Ecto neural progenitor cell (in vitro differentiated cells): Measurements from ENCODE around the gene TATDN2.

ENCODE experiments used
- DNase-seq: peaks from one replicate; pipeline ENCODE4 v3.0.0-alpha.2; 2018; ENCODE audit warnings: low spot score

TATDN2 gene

GRCh38 chr3:10317961-10318350 lies 69.7 kb downstream of the TATDN2 start:
- no peak for DNase-seq

GRCh38 chr3:10319251-10319650 lies 71.0 kb downstream of the TATDN2 start:
- no peak for DNase-seq

GRCh38 chr3:10319804-10320203 lies 71.5 kb downstream of the TATDN2 start:
- DNase-seq = no peak

- no peak for DNase-seq
Observed at GRCh38 chr3:10320320-10320677, 72.0 kb downstream of the TATDN2 start.

- DNase-seq = no peak
Observed at GRCh38 chr3:10321630-10322351, 73.5 kb downstream of the TATDN2 start.

GRCh38 chr3:10322352-10322710 lies 74.1 kb downstream of the TATDN2 start:
- DNase-seq = no peak

- no peak for DNase-seq
Observed at GRCh38 chr3:10327592-10327991, 79.3 kb downstream of the TATDN2 start.

GRCh38 chr3:10328460-10329071 lies 80.3 kb downstream of the TATDN2 start:
- DNase-seq = no peak

GRCh38 chr3:10329495-10330015 lies 81.3 kb downstream of the TATDN2 start:
- DNase-seq = no peak

GRCh38 chr3:10330319-10330718 lies 82.1 kb downstream of the TATDN2 start:
- no peak for DNase-seq
